GM19438 (cell line): ENCODE results near the gene NOC4L.
"Not testable (repeated sequence)": the region's sequence is repeated elsewhere in the genome, so short reads cannot be mapped to it uniquely, and the experiment has no call there.

Experiments
- ATAC-seq: cut with Tn5 transposase; IDR thresholded peaks from one replicate; pipeline ENCODE4 v1.9.1; 2021; ENCODE audit warnings: low read depth; ENCODE audit not compliant: unreplicated experiment

NOC4L gene

DNA sequence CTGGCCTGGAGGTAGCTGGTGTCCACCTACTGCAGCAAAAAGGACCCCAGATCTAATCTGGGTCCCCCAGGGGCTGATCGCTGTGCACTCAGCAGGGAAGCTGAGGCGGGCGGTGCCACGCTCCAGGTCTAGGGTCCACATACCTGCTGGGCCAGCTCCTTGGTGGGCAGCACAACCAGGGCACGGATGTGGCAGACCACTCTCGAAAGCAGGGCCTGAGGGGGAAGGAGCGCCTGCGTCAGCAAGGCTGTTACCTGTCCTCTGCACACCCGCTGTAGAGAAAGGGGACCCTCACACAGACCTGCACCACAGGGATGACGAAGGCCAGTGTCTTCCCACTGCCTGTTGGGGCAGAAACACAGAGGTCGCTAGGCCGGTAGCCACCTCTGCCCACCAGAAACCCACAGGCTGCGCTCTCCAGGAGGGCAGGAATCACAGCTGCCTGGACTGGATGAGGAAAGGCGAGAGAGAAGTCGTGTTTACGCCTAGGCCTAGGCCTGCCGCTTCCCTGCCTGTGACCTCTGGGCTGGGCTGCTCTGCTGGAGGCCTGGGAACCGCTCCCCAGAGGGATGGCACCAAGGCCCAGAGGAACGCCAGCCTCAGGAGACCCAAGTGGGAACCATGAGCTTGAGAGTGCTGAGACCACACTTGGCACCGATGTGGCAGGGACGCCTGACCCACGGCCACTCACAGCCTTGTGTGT lies 2.1 kb upstream of the NOC4L start:
- ATAC-seq: no peak

DNA sequence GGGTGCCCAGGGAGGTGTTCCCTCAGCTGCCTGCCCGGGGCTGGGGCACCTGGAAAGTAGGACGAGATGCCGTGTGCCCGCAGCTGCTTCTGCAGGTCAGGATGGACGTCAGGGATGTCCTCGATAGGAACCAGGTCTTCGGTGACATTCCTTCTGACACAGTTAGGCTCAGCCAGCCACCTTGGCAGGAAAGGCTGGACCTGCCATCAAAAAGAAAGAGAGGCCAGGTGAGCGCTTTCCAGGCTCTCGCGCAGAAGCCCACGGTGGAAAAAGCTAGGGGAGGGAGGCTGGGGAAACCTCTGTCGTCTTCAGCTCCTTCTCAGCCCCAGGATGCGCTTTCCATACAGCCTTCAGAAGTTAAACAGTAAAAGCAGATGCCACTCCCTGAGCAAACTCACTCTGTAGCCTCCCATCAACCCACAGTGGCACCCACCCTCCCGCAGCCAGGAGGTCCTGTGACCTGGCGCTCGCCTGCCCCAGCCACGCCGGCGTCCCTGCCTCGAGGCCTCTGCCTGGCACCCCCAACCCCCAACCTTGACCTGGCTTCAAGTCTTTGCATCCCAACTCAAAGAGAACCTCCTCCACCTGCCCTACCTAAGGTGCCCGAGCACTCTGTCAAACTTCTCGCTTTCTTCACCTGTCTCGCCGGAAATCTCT lies 1.4 kb upstream of the NOC4L start:
- ATAC-seq: no peak

DNA sequence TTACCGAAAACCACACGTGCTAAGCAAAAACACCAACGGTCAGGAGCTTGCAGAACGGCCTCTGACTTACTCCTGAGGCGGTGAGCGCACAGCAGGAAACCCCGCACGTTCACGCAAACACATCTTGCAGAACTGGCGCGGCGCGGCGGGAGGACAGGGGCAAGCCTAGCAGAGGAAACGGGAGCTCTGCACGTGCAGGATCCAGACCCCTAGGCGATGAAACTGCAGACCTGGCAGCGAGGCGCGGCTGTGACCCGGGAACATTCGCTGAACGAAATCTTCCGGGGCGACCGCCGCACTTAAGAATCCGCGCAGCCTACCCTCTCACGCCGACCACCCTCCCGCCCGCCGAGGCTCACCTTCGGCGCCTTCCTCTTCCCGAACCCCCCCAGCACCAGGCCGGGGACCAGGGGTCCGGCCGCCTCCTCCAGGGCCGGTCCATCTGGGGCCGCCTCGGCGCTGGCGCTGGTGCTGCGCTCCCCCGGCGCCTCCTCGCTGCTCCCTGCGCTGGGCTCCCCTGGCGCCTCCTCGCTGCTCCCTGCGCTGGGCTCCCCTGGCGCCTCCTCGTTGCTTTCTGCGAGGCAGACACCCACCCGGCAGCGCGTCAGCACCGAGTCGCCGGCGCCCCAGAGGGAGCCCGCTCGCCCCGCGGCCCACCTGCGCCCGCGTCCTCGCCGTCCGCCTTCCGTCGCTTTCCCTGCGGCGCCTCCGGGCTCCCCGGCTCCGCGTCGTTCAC lies 753 bp upstream of the NOC4L start:
- ATAC-seq: peak; percentile 29

DNA sequence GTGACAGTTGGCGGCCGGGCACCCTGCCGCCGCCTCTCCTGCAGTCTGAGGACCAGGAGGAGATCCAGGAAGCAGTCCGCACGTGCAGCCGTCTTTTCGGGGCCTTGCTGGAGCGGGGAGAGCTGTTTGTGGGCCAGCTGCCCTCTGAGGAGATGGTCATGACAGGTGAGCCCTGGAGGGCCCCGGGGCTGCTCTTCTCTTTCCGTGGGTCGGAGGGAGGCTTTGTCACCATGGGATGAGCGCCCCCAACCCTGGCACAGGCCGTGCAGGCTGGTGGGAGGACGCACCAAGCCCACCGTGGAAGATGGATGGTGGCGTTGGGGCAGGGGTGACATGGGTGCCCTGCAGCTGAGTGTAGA lies 532 bp downstream of the NOC4L start:
- no peak for ATAC-seq

DNA sequence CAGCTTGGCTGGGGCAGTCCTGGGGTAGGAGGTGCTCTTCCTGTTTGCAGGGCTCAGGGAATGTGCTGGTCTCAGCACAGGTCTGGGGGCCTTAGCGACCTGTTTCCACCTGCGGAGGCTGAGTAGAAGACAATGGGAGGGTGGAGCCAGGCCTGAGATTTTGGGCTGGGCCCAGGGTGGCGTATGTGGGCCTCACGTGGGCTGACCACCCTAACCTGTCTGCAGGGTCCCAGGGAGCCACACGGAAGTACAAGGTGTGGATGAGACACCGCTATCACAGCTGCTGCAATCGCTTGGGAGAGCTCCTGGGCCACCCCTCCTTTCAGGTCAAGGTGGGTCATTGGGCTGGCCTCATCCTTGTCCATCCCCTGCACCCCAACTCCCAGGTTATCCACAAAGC lies 1.1 kb downstream of the NOC4L start:
- ATAC-seq: no peak

DNA sequence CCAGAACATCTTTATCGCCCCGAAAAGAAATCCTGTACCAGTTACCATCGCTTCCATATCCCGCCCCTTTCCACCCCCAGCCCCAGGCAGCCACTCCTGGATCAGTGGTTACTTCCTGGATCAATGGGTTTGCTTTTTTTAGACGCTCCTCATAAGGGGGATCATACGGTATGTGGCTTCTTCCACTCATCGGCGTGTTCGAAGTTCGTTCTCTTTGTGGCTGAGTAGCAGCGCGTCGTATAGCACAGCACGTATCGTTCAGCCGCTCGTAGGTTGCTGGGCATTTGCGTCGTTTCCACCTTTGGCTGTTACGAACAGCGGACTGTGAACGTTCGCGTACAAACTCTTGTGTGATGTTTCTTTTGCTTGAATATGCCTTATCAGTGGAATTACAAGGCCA lies 1.8 kb downstream of the NOC4L start:
- no peak for ATAC-seq

DNA sequence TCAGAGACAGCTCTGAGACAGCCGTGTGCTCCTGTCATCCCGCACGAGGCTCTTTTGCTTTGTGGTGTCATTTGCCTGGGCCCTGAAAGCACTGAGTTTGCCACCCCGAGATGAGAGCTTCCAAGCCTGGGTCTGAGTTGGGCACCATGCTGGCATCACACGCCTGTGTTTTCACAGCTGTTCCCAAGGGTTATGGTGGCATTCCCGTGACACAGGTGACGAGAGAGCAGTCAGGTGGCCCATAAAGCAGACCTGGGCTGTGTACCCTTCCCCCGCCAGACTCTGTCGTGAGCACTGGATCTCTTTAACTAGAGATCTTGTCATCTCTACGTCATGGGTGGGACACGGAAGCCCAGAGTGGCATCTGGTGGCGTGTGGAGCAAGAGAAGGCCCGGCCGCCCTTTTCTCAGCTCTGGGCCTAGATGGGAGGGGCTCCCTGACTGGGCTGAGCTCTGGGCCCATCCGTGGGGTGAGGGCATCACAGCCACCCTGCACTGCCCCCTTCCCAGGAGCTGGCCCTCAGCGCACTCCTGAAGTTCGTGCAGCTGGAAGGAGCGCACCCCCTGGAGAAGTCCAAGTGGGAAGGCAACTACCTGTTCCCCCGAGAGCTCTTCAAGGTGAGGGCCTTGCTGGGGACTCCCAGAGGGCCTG lies 2.6 kb downstream of the NOC4L start:
- ATAC-seq: no peak

DNA sequence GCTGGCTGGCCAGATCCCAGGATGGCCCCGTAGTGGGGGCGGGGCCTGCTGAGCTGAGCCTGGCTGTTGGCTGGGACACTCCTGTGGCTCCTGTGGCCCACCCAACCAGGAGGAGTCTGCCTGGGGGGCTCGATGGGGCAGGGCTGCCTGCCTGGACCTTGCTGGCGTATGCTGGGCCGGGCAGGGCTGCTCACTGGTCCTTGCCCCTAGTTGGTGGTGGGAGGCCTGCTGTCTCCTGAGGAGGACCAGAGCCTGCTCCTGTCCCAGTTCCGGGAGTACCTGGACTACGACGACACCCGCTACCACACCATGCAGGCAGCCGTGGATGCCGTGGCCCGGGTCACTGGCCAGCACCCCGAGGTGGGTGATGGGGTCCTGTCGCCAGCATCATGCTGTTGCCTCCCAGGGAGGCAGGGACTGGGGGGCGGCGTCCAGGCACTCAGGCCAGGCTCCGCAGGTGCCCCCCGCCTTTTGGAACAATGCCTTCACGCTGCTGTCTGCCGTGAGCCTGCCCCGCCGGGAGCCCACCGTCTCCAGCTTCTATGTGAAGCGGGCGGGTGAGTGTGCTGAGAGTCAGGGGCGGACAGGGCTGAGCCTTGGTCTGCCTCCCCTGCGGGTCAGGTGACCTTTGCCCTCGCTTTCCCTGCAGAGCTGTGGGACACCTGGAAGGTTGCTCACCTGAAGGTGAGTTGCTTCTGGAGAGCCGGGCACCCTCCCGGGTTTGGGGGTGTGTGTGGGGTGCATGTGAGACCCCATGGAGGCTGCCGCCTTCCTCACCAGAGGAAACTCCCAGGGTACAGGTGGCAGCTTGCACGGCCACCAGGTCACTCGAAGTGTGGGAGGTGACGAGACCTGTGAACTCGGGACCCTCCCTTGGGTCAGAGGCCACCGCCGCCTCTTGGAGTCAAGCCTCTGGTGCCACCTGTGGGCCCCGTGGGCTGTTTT lies 3.4 kb downstream of the NOC4L start:
- no peak for ATAC-seq

DNA sequence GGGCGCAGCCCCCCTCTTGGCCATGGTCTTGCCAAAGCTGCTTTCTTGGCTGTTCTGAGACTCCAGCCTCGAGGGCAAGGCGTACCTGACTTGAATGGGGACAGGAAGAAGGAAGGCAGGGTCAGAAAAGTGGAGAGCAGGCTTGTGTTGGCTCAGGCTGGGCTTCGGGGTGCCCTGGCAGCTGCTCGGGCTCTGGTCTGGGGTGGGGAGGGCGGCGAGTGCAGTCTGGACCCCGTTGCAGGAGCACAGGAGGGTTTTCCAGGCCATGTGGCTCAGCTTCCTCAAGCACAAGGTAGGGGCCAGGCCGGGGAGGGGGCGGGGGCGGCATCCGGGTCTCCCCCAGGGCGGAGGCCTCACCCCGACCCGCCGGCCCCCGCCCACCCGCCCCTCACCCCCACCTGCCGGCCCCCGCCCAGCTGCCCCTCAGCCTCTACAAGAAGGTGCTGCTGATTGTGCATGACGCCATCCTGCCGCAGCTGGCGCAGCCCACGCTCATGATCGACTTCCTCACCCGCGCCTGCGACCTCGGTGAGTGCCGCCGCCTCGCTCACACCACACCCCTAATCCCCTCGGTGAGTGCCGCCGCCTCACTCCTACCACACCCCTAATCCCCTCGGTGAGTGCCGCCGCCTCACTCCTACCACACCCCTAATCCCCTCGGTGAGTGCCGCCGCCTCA lies 4.2 kb downstream of the NOC4L start:
- no peak for ATAC-seq

DNA sequence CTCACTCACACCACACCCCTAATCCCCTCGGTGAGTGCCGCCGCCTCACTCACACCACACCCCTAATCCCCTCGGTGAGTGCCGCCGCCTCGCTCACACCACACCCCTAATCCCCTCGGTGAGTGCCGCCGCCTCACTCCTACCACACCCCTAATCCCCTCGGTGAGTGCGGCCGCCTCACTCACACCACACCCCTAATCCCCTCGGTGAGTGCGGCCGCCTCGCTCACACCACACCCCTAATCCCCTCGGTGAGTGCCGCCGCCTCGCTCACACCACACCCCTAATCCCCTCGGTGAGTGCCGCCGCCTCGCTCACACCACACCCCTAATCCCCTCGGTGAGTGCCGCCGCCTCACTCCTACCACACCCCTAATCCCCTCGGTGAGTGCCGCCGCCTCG lies 5.3 kb downstream of the NOC4L start:
- ATAC-seq: not testable (repeated sequence)

DNA sequence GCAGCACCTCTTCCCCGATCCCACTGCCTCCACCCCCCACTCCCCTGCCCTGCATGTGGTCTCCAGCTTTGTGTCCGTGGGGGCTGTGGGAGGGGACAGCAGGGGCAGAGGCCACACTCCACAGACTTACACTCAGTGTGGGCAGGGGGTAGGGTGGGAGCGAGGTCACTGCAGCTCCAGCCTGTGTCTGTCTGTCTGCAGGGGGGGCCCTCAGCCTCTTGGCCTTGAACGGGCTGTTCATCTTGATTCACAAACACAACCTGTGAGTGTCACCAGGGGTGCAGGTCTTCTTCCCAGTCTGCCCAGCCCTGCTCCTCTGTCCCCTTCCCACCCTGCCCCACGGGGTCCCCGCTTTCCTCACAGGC lies 6.5 kb downstream of the NOC4L start:
- ATAC-seq: no peak

DNA sequence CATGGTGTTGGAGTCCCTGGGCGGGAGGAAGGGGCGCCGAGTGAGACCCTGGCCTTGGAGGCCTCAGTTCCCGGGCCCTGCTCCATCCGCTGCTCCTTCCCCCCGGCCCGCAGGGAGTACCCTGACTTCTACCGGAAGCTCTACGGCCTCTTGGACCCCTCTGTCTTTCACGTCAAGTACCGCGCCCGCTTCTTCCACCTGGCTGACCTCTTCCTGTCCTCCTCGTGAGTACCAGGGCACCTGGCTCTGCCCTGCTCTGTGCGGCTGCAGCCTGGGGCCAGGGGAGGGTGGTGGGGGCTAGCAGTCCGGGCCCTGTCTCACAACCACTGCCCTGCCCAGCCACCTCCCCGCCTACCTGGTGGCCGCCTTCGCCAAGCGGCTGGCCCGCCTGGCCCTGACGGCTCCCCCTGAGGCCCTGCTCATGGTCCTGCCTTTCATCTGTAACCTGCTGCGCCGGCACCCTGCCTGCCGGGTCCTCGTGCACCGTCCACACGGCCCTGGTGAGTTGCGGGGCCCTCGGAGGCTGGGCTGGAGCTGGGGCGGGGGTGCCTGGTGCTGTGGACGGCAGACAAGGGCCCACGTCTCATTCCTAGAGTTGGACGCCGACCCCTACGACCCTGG lies 7.0 kb downstream of the NOC4L start:
- no peak for ATAC-seq

DNA sequence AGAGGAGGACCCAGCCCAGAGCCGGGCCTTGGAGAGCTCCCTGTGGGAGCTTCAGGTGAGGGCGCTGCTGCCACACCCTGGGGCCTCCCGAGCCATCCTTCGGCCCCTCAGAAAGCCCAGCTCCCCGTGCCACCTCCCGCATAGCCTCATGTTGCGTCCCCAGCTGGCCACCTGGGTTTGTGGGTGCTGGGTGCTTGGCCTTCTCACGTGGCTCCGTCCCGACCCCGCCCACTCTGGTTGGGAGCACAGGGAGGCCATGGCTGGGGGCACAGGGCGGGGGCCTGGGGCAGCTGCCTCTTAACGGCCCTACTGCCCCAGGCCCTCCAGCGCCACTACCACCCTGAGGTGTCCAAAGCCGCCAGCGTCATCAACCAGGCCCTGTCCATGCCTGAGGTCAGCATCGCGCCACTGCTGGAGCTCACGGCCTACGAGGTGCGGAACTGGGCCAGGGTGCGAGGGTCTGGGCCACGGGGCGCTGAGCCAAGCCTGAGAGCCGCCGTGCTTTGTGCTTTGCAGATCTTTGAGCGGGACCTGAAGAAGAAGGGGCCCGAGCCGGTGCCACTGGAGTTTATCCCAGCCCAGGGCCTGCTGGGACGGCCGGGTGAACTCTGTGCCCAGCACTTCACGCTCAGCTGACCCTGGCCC lies 7.6 kb downstream of the NOC4L start:
- ATAC-seq: no peak

DNA sequence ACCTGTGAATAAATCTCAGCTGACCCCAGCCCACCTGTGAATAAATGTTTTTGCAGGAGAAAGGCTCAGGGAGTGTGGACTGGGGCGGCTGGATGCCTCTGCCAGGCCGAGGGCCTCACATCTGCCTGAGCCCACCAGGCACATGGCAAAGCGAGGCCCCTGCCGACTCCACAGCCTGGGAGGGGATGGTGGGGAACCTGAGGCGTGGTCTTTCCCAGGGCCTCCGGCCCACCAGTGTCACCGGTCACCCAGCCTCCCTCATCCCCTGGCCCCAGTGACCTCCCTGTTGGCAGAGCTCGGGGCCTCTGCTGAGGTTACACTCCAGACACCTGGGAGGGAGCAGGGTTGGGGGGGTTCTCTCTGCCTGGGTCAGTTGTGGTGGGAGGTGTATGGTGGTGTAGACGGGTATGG lies 8.2 kb downstream of the NOC4L start:
- ATAC-seq: no peak

DNA sequence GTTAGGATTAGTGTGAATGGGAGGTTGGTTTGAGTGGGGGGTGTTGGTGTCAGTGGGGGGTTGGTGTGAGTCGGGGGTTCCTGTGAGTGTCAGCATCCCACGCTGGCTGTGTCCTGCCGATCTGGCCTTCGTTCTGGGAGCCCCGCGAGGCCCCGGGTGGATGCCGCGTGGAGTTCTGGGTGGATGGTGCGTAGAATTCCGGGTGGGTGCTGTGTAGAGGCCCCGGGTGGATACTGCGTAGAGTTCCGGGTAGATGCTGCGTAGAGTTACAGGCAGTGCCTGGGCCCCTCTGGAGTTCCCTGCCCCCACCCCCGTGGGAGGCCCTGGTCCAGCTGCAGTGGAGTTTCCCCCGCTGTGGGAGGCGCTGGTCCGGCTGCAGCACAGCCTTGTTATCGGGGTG lies 8.7 kb downstream of the NOC4L start:
- no peak for ATAC-seq

DNA sequence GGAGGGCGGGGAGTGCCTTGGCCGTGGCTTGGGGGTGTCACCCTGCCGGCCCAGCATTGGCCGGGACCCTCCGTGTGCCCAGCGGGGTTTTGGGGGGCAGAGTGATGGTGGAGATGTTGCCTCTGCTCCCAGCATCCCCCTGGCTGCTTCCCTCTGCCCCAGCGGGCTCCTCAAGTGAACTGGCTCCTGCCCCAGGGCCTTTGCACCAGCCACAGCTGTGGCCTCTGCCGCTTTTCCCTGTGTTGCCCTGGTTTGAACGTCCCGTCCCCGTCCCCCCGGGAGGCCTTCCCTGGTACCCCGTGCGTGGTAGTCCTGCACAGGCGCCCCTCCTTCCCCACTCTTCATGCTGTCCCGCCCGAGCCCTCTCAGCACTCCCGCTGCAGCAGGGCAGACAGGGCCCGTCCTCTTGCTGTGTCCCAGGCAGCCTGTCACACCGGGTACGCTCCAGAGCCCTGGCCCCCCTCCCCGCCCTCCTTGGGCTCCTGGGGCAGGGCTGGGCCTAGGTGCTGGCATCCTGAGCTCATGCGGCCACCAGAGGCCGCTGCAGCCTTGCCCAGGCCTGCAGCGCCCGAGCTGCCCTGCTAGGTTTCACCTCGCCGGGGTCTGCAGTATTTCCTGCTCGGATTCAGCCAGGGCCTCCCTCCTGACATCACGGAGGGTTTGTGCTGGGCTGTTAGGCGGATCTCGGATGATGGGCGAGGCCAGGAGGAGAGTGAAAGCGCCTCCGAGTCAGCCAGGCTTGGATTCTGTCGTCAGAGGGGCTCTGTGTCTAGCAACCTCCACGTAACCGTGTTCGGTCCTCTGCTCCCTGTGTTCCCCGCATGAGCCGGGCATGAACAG lies 9.5 kb downstream of the NOC4L start:
- ATAC-seq: peak; percentile 86

DNA sequence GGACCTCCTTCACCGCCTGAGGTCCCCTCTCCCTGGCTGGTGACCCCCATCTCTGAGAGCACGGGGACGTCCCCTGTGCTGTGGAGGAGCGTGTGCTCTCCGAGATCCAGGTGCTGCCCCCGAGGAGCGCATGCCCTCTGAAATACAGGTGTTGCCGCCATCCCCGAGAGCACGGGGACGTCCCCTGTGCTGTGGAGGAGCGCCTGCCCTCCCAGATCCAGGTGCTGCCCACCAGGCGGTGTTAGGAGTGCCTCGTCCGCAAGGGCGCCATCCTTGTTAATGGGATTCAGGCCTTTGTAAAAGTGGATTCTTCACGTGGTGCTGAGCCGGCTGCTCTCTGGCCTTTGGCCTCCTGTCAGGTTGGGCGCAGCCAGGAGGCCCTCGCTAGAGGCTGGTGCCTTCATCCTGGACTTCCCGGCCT lies 10.1 kb downstream of the NOC4L start:
- peak; percentile 20 for ATAC-seq
